ENCODE measurements around the gene HEXD.
A peak's percentile ranks its signal among the peaks of the same experiment; 100 is the strongest.

The HEXD gene

DNA sequence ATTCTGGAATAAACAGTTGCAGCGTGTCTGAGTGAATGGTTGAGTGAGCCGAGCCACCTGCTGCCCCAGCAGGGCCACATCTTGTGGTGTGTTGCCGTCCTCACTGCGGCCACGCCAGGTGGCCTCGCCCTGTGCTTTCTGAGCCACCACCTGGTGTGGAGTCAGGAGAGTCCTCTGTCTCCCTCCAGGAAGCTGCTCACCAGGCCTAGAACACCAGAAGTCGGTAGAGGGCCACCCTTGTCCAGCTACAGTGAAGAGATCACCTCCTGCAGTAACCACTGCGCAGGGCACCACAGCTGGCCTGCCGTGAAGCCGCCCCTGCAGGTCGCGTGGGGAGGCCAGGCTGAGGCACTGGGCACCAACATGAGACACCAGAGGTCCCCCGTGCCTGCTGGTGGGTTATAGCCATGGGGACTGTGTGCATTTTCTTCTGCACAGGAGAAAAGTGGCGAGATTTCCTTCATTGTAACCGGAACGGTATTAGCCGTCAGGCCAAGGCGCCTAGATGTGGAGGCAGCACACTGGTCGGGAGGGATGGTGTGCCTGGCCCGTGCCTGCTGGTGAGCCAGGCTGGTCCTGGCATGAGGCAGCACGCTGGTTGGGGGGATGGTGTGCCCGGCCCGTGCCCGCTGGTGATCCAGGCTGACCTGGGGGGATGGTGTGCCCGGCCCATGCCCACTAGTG is 72.5 kb downstream of the HEXD start:
- peaks cover 9% of the 10 kb centered on the region for H3K4me1 Mint-ChIP-seq
- H3K27ac Mint-ChIP-seq, result peak overlapping the region in 1 of 3 experiments; percentile 59

DNA sequence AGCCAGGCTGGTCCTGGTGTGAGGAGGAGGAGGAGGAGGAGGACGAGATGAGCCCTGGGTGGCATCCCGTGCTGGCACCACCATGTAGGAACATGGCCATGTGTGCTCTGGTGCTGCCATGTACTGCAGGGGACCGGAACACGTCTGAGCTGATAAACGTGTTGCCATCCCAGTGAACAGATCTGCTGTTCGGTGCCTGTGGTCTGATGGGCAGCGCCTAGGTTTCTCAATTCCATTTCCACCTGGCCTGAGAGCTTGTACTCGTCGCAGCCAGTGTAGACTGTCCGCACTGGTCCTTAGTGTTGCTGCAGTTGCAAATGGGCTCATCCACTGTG is 73.0 kb downstream of the HEXD start:
- peaks cover 8% of the 10 kb centered on the region for H3K27me3 Mint-ChIP-seq (ENCODE audit: low read depth)

More for the DNA sequence above, 72.5 kb downstream of the HEXD start:
- Mint-ChIP-seq H3K36me3 (ENCODE audit: low read depth) (peaks cover 28% of the 10 kb centered on the region), H3K27me3 (ENCODE audit: low read depth) (peaks cover 8% of the 10 kb centered on the region), H3K9me3 (no peaks in the 10 kb centered on the region), H3K4me3 (no peak overlapping the region)
- TF ChIP-seq, protein P1, sequence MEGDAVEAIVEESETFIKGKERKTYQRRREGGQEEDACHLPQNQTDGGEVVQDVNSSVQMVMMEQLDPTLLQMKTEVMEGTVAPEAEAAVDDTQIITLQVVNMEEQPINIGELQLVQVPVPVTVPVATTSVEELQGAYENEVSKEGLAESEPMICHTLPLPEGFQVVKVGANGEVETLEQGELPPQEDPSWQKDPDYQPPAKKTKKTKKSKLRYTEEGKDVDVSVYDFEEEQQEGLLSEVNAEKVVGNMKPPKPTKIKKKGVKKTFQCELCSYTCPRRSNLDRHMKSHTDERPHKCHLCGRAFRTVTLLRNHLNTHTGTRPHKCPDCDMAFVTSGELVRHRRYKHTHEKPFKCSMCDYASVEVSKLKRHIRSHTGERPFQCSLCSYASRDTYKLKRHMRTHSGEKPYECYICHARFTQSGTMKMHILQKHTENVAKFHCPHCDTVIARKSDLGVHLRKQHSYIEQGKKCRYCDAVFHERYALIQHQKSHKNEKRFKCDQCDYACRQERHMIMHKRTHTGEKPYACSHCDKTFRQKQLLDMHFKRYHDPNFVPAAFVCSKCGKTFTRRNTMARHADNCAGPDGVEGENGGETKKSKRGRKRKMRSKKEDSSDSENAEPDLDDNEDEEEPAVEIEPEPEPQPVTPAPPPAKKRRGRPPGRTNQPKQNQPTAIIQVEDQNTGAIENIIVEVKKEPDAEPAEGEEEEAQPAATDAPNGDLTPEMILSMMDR (IDR thresholded peaks at IDR 0.05; ENCODE audit: unreplicated experiment in 3 of 3), result no peak

DNA sequence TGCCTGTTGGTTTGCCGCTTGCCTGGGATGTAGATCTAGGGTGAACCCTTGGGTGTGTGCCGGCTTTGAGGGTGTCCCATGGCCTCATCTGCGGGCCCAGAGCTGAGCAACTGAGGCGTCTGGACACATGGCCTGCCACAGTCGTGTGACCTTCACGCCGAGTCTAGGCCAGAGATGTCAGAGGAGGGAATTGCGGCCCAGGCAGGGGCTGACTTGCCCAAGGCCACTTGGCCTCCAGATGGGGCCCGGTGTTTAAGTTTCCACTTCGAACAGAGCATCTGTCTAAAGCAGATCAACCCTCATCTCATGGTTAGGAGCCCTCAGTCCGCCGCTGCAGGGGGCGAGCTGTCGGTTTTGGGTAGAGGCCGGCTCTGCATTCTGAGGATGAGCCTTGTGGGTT is 73.4 kb downstream of the HEXD start:
- Mint-ChIP-seq H3K4me3 (no peak overlapping the region), H3K4me1 (peaks cover 9% of the 10 kb centered on the region), H3K36me3 (ENCODE audit: low read depth) (peaks cover 20% of the 10 kb centered on the region), H3K27me3 (ENCODE audit: low read depth) (peaks cover 8% of the 10 kb centered on the region), H3K9me3 (no peaks in the 10 kb centered on the region), H3K27ac (no peak overlapping the region)
- TF ChIP-seq, protein P1 (IDR thresholded peaks at IDR 0.05; ENCODE audit: unreplicated experiment in 3 of 3), result no peak

More for the DNA sequence above, 73.0 kb downstream of the HEXD start:
- H3K4me1 Mint-ChIP-seq, result peaks cover 9% of the 10 kb centered on the region
- TF ChIP-seq, protein P1 (IDR thresholded peaks at IDR 0.05; ENCODE audit: unreplicated experiment in 3 of 3), result no peak
- H3K9me3 Mint-ChIP-seq, result no peaks in the 10 kb centered on the region
- H3K27ac Mint-ChIP-seq, result no peak overlapping the region
- H3K36me3 Mint-ChIP-seq (ENCODE audit: low read depth), result peaks cover 24% of the 10 kb centered on the region
- no peak overlapping the region for H3K4me3 Mint-ChIP-seq
